SK-N-SH (cell line): ENCODE measurements around the gene GGCX. TPM values are rescaled to one million over a fixed set of nuclear protein-coding genes. Genes with fewer than 3 reads are reported as not detected.
A peak's percentile ranks its signal among the peaks of the same experiment; 100 is the strongest.

Experiments used
- CTCF ChIA-PET: fragments of 300-600, 350-600 bp; formaldehyde crosslinking; extraction: SDS; loops from one replicate; lab custom pipeline; 2021; lab: Yijun Ruan, JAX
- POLR2A ChIA-PET: fragments of 350-600 bp; sonication (Branson Sonifier 250); formaldehyde crosslinking; extraction: SDS; loops from one replicate; lab custom pipeline; 2020; ENCODE audit warnings: antibody characterized with exemption, inconsistent platforms; lab: Yijun Ruan, JAX
- DNase-seq: peaks from one replicate; pipeline ENCODE4 v3.0.0; 2012
- H2AFZ ChIP-seq: fragments of 200-600 bp; sonication (generic); 2 replicates; pipeline ENCODE4 v1.8.1; 2016; ENCODE audit warnings: antibody characterized with exemption, mild to moderate bottlenecking, low read depth
- H3F3A ChIP-seq: fragments of 200-600 bp; sonication (generic); replicated peaks from 2 replicates; pipeline ENCODE3; 2016; ENCODE audit warnings: antibody characterized with exemption, mild to moderate bottlenecking; ENCODE audit not compliant: insufficient read depth
- H3K27ac ChIP-seq, 2 experiments: fragments of 200-500 bp in 1 of 2; fragments of 200-600 bp in 1 of 2; sonication (Bioruptor generic) in 1 of 2; sonication (generic), shearing (Covaris generic) in 1 of 2; 2 replicates each; pipeline versions ENCODE4 v1.5.1 to v1.6.1; 2014 to 2016; ENCODE audit warnings: low read depth in 2 of 2, inconsistent platforms in 1 of 2, low read length in 1 of 2, mild to moderate bottlenecking in 1 of 2, mixed read lengths in 1 of 2
- H3K27me3 ChIP-seq: fragments of 200-600 bp; sonication (generic), shearing (Covaris generic); 2 replicates; pipeline ENCODE4 v1.6.1; 2016; ENCODE audit warnings: mixed run types; ENCODE audit not compliant: insufficient read depth
- H3K36me3 ChIP-seq, 2 experiments: fragments of 200-500 bp in 1 of 2; fragments of 200-600 bp in 1 of 2; sonication (Bioruptor generic) in 1 of 2; sonication (generic) in 1 of 2; replicated peaks in 1 of 2; 2 replicates each; pipeline versions ENCODE3 to v1.5.1; 2014 to 2016; ENCODE audit warnings: low read length in 1 of 2, mild to moderate bottlenecking in 1 of 2; ENCODE audit not compliant: insufficient read depth in 2 of 2, control insufficient read depth in 1 of 2
- H3K4me1 ChIP-seq, 2 experiments: fragments of 200-500 bp in 1 of 2; fragments of 200-600 bp in 1 of 2; sonication (Bioruptor generic) in 1 of 2; sonication (generic), shearing (Covaris generic) in 1 of 2; 2 replicates each; pipeline versions ENCODE4 v1.5.1 to v1.6.1; 2014 to 2016; ENCODE audit warnings: low read depth in 1 of 2, low read length in 1 of 2, mixed run types in 1 of 2; ENCODE audit not compliant: insufficient read depth in 2 of 2, control insufficient read depth in 1 of 2
- H3K4me2 ChIP-seq: fragments of 200-600 bp; sonication (generic), shearing (Covaris generic); 2 replicates; pipeline ENCODE4 v1.6.1; 2017; ENCODE audit warnings: mixed run types
- H3K4me3 ChIP-seq, 2 experiments: fragments of 200-500 bp in 1 of 2; fragments of 200-600 bp in 1 of 2; sonication (Bioruptor generic) in 1 of 2; sonication (generic), shearing (Covaris generic) in 1 of 2; 2 replicates each; pipeline versions ENCODE4 v1.5.1 to v1.8.1; 2014 to 2016; ENCODE audit warnings: low read depth in 2 of 2, inconsistent platforms in 1 of 2, low read length in 1 of 2, mild to moderate bottlenecking in 1 of 2, mixed read lengths in 1 of 2, moderate library complexity in 1 of 2
- H3K79me2 ChIP-seq: fragments of 200-600 bp; sonication (generic); 2 replicates; pipeline ENCODE4 v1.8.1; 2017; ENCODE audit warnings: mild to moderate bottlenecking; ENCODE audit not compliant: insufficient read depth
- H3K9ac ChIP-seq: fragments of 200-600 bp; sonication (generic); 2 replicates; pipeline ENCODE4 v1.6.1; 2017; ENCODE audit warnings: mixed run types
- H3K9me2 ChIP-seq: fragments of 200-600 bp; sonication (generic); 2 replicates; pipeline ENCODE4 v1.6.1; 2017; ENCODE audit warnings: mixed run types
- H3K9me3 ChIP-seq: fragments of 200-600 bp; sonication (generic); 2 replicates; pipeline ENCODE4 v1.6.1; 2017; ENCODE audit warnings: mixed run types, mild to moderate bottlenecking, moderate library complexity
- H4K20me1 ChIP-seq: fragments of 200-600 bp; sonication (generic); 2 replicates; pipeline ENCODE4 v1.6.1; 2017; ENCODE audit warnings: mild to moderate bottlenecking, mixed run types; ENCODE audit not compliant: insufficient read depth
- ELF1 ChIP-seq: IDR thresholded peaks from 2 replicates; pipeline ENCODE4 v1.4.0; 2012
- EP300 ChIP-seq, 2 experiments: IDR thresholded peaks; 2 replicates each; pipeline versions ENCODE4 v1.4.0 to v1.6.1; 2012; ENCODE audit warnings: borderline replicate concordance in 1 of 2, low read depth in 1 of 2, low read length in 1 of 2
- FOSL2 ChIP-seq: IDR thresholded peaks from 2 replicates; pipeline ENCODE4 v1.4.0; 2012; ENCODE audit warnings: low read depth, mild to moderate bottlenecking, moderate library complexity, borderline replicate concordance
- FOXM1 ChIP-seq: IDR thresholded peaks from 2 replicates; pipeline ENCODE4 v1.4.0; 2012; ENCODE audit warnings: low read depth, mild to moderate bottlenecking
- GABPA ChIP-seq: IDR thresholded peaks from 2 replicates; pipeline ENCODE4 v1.4.0; 2012; ENCODE audit warnings: low read depth, mild to moderate bottlenecking
- GATA2 ChIP-seq: sonication (generic); formaldehyde crosslinking; IDR thresholded peaks from 2 replicates; pipeline ENCODE4 v1.5.0; 2020; ENCODE audit warnings: mild to moderate bottlenecking, missing genetic modification reagents
- JUND ChIP-seq: IDR thresholded peaks from 2 replicates; pipeline ENCODE4 v1.4.0; 2012
- MEF2A ChIP-seq: IDR thresholded peaks from 2 replicates; pipeline ENCODE4 v1.4.0; 2012; ENCODE audit warnings: low read depth, borderline replicate concordance
- NFIC ChIP-seq: IDR thresholded peaks from 2 replicates; pipeline ENCODE4 v1.4.0; 2012; ENCODE audit warnings: borderline replicate concordance
- NRF1 ChIP-seq: IDR thresholded peaks from 2 replicates; pipeline ENCODE4 v1.6.1; 2012; ENCODE audit warnings: low read depth, mild to moderate bottlenecking, low read length
- RAD21 ChIP-seq: IDR thresholded peaks from 2 replicates; pipeline ENCODE4 v1.6.1; 2012; ENCODE audit warnings: mild to moderate bottlenecking, low read length
- RCOR1 ChIP-seq: fragments of 150-350 bp; IDR thresholded peaks from 2 replicates; pipeline ENCODE4 v1.6.1; 2017; ENCODE audit warnings: antibody characterized with exemption, low read length
- RXRA ChIP-seq: IDR thresholded peaks from 2 replicates; pipeline ENCODE4 v1.4.0; 2012; ENCODE audit warnings: low read depth, mild to moderate bottlenecking, borderline replicate concordance
- TCF12 ChIP-seq: IDR thresholded peaks from 2 replicates; pipeline ENCODE4 v1.4.0; 2012
- YY1 ChIP-seq: IDR thresholded peaks from 2 replicates; pipeline ENCODE4 v1.4.0; 2012; ENCODE audit warnings: low read depth, mild to moderate bottlenecking
- WGBS: methylation state at CpG from one replicate; pipeline ENCODE4 v1.1.6; 2017; ENCODE audit warnings: low lambda C conversion rate; 5-methylcytosine and 5-hydroxymethylcytosine counted together
- polyA plus RNA-seq, 3 experiments: library from polyadenylated mRNA; depleted of rRNA; stranded (reverse); fragments of >200 nt; gene quantifications; 2 replicates each; pipeline ENCODE4 v1.2.3, GENCODE V29; 2012
- TF ChIP-seq, protein P1 (sequence below): fragments of 150-350 bp; IDR thresholded peaks from 2 replicates; pipeline ENCODE4 v1.6.1; 2016; ENCODE audit warnings: mild to moderate bottlenecking, low read depth, low read length
- TF ChIP-seq, protein P2 (sequence below): fragments of 150-350 bp; IDR thresholded peaks from 2 replicates; pipeline ENCODE4 v1.6.1; 2017; ENCODE audit warnings: antibody characterized with exemption, low read length, low read depth, borderline replicate concordance
- TF ChIP-seq, protein P3 (sequence below): IDR thresholded peaks from 2 replicates; pipeline ENCODE4 v1.4.0; 2012; ENCODE audit warnings: low read depth, borderline replicate concordance
- TF ChIP-seq, protein P4 (sequence below): IDR thresholded peaks from 2 replicates; pipeline ENCODE4; 2012
- TF ChIP-seq, protein P5 (sequence below): IDR thresholded peaks from 2 replicates; pipeline ENCODE4 v1.6.1; 2012; ENCODE audit warnings: mild to moderate bottlenecking, low read depth, low read length, moderate library complexity

GGCX gene
- polyA plus RNA-seq, 1 of the 3 experiments (the other 2 are of a cell fraction): 34.5 TPM

DNA sequence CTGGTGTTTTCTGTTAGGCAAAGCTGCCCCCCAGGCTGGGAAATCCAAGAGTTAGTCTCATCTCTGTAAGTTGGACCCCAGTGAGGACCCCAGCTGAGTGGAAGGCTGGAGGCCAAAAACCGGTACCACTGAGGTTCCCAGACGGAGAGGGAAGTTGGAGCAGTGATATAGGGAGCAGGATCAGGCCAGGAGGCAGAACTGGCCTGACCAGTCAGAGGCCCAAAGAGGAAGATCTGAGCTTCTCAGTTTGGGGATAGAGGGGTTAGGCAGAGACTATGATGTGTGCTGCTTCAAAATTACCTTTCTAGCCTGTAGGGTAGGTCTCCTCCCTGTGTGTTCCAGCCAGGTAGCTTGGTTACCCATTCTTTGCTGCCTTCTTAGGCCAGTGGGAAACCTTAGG, 29.7 kb upstream of the GGCX start:
- POLR2A ChIA-PET: no interaction called here
- Histone ChIP-seq H3K9me2 (no peaks in the 10 kb centered on the region), H3F3A (no peaks in the 10 kb centered on the region), H3K27ac (peak overlapping the region in 1 of 2 experiments; percentile 13; a peak in 1 of 4 replicates), H4K20me1 (no peaks in the 10 kb centered on the region), H3K27me3 (no peaks in the 10 kb centered on the region), H3K9me3 (no peaks in the 10 kb centered on the region), H2AFZ (no peak overlapping the region), H3K36me3 (no peaks in the 10 kb centered on the region), H3K4me2 (no peak overlapping the region), H3K4me1 (peaks cover 2 to 8% of the 10 kb centered on the region in 2 experiments; a peak in 2 of 4 replicates), H3K79me2 (peaks cover 4% of the 10 kb centered on the region), H3K9ac (no peak overlapping the region), H3K4me3 (no peak overlapping the region)
- no peak for TF ChIP-seq ELF1
- TF ChIP-seq JUND: no peak
- TF ChIP-seq NFIC: no peak
- TF ChIP-seq MEF2A: no peak
- no peak for TF ChIP-seq GABPA
- TF ChIP-seq FOSL2: no peak
- no peak for TF ChIP-seq RXRA
- no peak for TF ChIP-seq YY1
- TF ChIP-seq, protein P1, sequence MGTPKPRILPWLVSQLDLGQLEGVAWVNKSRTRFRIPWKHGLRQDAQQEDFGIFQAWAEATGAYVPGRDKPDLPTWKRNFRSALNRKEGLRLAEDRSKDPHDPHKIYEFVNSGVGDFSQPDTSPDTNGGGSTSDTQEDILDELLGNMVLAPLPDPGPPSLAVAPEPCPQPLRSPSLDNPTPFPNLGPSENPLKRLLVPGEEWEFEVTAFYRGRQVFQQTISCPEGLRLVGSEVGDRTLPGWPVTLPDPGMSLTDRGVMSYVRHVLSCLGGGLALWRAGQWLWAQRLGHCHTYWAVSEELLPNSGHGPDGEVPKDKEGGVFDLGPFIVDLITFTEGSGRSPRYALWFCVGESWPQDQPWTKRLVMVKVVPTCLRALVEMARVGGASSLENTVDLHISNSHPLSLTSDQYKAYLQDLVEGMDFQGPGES: no peak
- TF ChIP-seq, protein P2, sequence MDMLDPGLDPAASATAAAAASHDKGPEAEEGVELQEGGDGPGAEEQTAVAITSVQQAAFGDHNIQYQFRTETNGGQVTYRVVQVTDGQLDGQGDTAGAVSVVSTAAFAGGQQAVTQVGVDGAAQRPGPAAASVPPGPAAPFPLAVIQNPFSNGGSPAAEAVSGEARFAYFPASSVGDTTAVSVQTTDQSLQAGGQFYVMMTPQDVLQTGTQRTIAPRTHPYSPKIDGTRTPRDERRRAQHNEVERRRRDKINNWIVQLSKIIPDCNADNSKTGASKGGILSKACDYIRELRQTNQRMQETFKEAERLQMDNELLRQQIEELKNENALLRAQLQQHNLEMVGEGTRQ: no peak
- TF ChIP-seq, protein P3, sequence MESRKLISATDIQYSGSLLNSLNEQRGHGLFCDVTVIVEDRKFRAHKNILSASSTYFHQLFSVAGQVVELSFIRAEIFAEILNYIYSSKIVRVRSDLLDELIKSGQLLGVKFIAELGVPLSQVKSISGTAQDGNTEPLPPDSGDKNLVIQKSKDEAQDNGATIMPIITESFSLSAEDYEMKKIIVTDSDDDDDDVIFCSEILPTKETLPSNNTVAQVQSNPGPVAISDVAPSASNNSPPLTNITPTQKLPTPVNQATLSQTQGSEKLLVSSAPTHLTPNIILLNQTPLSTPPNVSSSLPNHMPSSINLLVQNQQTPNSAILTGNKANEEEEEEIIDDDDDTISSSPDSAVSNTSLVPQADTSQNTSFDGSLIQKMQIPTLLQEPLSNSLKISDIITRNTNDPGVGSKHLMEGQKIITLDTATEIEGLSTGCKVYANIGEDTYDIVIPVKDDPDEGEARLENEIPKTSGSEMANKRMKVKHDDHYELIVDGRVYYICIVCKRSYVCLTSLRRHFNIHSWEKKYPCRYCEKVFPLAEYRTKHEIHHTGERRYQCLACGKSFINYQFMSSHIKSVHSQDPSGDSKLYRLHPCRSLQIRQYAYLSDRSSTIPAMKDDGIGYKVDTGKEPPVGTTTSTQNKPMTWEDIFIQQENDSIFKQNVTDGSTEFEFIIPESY: no peak
- no peak for TF ChIP-seq NRF1
- no peak for TF ChIP-seq FOXM1
- no peak for TF ChIP-seq RCOR1
- TF ChIP-seq TCF12: no peak
- no peak for TF ChIP-seq RAD21
- TF ChIP-seq EP300 (IDR thresholded peaks at IDR 0.05; ENCODE audit: borderline replicate concordance in 1 of 2, low read depth in 1 of 2, low read length in 1 of 2): no peak
- TF ChIP-seq, protein P4, sequence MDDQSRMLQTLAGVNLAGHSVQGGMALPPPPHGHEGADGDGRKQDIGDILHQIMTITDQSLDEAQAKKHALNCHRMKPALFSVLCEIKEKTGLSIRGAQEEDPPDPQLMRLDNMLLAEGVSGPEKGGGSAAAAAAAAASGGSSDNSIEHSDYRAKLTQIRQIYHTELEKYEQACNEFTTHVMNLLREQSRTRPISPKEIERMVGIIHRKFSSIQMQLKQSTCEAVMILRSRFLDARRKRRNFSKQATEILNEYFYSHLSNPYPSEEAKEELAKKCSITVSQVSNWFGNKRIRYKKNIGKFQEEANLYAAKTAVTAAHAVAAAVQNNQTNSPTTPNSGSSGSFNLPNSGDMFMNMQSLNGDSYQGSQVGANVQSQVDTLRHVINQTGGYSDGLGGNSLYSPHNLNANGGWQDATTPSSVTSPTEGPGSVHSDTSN: no peak
- TF ChIP-seq GATA2 (CRISPR knock-in tag): no peak
- TF ChIP-seq, protein P5, sequence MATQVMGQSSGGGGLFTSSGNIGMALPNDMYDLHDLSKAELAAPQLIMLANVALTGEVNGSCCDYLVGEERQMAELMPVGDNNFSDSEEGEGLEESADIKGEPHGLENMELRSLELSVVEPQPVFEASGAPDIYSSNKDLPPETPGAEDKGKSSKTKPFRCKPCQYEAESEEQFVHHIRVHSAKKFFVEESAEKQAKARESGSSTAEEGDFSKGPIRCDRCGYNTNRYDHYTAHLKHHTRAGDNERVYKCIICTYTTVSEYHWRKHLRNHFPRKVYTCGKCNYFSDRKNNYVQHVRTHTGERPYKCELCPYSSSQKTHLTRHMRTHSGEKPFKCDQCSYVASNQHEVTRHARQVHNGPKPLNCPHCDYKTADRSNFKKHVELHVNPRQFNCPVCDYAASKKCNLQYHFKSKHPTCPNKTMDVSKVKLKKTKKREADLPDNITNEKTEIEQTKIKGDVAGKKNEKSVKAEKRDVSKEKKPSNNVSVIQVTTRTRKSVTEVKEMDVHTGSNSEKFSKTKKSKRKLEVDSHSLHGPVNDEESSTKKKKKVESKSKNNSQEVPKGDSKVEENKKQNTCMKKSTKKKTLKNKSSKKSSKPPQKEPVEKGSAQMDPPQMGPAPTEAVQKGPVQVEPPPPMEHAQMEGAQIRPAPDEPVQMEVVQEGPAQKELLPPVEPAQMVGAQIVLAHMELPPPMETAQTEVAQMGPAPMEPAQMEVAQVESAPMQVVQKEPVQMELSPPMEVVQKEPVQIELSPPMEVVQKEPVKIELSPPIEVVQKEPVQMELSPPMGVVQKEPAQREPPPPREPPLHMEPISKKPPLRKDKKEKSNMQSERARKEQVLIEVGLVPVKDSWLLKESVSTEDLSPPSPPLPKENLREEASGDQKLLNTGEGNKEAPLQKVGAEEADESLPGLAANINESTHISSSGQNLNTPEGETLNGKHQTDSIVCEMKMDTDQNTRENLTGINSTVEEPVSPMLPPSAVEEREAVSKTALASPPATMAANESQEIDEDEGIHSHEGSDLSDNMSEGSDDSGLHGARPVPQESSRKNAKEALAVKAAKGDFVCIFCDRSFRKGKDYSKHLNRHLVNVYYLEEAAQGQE: no peak
- WGBS: 59% methylated on average over 2 of the region's 2 CpGs
- no peak for DNase-seq
- CTCF ChIA-PET: no interaction called here
